ENCODE data around the gene VWF.

DNA sequence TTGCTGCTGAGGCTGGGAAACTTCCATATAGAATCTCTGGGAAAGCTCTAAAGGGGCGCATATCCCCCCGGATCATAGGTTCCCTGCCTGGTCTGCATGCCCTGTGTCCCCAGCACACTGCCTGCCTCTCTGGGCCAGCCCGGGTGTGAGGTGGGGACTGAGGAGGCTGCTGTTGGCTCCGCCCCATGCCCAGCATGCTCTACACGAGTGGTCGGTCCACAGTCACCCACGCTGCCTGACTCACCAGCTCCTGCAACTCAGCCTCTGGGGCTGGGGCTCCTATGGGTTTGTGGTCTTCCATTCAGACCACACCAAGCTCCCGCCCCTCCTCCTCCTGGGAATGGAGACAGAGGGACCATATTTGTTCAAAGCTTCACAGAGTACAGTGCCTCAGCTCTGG lies 90.9 kb downstream of the VWF start:
- no peak for TF ChIP-seq CTCF (optimal IDR thresholded peaks at IDR 0.05 in 1 of 3, IDR thresholded peaks at IDR 0.05 in 1 of 3, conservative IDR thresholded peaks at IDR 0.05 in 1 of 3; ENCODE audit: extremely low read depth in 1 of 3, insufficient read depth in 2 of 3, low read length in 3 of 3)
- TF ChIP-seq EZH2 (IDR thresholded peaks at IDR 0.05; ENCODE audit: low read length): no peak
